Esophagus squamous epithelium (tissue), 4 donors: ENCODE results near the gene MMGT1.

ENCODE experiments used
- POLR2A ChIP-seq, 4 donors: fragments of 450-650 bp; IDR thresholded peaks; one replicate each; pipeline ENCODE4 v1.6.1; 2017; ENCODE audit warnings: antibody characterized with exemption in 4 of 4, mild to moderate bottlenecking in 4 of 4, moderate library complexity in 3 of 4
- TF ChIP-seq, protein P1 (sequence below), 6 experiments: fragments of 450-650 bp in 4 of 6; fragments of 200-600 bp in 2 of 6; sonication (generic) in 2 of 6; IDR thresholded peaks; one replicate each; pipeline ENCODE4 v1.5.1; 2016 to 2019; ENCODE audit warnings: antibody characterized with exemption in 6 of 6, mild to moderate bottlenecking in 4 of 6, moderate library complexity in 4 of 6

DNA sequence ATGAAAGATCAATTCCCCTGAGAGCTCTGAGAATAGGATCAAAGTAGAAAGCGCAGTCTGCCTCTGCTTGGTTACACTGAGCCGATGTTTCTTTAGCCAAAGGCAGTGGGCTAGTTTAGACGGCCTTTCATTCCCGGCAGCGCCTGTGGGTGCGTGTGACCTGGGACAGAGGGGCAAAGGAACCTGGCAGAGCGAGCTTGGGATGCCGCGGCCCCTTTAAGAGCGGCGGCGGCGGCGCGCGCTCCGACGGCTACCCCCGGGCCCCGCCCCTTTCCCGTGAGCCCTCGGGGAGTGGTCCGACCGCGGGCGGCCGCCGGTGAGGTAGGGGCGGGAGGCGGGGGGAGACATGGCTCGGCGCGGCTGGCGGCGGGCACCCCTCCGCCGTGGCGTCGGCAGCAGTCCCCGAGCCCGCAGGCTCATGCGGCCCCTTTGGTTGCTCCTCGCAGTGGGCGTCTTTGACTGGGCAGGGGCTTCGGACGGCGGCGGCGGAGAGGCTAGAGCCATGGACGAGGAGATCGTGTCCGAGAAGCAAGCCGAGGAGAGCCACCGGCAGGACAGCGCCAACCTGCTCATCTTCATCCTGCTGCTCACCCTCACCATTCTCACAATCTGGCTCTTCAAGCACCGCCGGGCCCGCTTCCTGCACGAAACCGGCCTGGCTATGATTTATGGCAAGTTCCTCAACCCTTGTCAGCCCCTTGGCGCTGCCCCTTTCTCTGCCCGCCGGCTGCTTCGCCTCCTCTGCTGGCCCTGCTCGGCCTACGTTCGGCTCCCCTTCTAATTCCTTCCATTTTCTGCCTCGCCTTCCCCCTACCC is 11.6 kb upstream of the MMGT1 start, which contains the start of gene SLC9A6:
- TF ChIP-seq, protein P1, sequence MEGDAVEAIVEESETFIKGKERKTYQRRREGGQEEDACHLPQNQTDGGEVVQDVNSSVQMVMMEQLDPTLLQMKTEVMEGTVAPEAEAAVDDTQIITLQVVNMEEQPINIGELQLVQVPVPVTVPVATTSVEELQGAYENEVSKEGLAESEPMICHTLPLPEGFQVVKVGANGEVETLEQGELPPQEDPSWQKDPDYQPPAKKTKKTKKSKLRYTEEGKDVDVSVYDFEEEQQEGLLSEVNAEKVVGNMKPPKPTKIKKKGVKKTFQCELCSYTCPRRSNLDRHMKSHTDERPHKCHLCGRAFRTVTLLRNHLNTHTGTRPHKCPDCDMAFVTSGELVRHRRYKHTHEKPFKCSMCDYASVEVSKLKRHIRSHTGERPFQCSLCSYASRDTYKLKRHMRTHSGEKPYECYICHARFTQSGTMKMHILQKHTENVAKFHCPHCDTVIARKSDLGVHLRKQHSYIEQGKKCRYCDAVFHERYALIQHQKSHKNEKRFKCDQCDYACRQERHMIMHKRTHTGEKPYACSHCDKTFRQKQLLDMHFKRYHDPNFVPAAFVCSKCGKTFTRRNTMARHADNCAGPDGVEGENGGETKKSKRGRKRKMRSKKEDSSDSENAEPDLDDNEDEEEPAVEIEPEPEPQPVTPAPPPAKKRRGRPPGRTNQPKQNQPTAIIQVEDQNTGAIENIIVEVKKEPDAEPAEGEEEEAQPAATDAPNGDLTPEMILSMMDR (IDR thresholded peaks at IDR 0.05), result no peak
- peak in 1 of 4 donors; percentile 46 for TF ChIP-seq POLR2A (IDR thresholded peaks at IDR 0.05)
